ENCODE measurements around the gene NISCH.

- TF ChIP-seq CTCF (IDR thresholded peaks at IDR 0.05) (no peak), MAX (IDR thresholded peaks at IDR 0.05) (0 out of 2 replicates have a peak, but pooled peaks have one; percentile 14), BCL3 (IDR thresholded peaks at IDR 0.05) (no peak), MAFK (IDR thresholded peaks at IDR 0.05; ENCODE audit: partially characterized antibody) (no peak), POLR2A (IDR thresholded peaks at IDR 0.05; ENCODE audit: low read length) (no peak), BHLHE40 (IDR thresholded peaks at IDR 0.05; ENCODE audit: low read depth, low read length) (no peak), JUN (IDR thresholded peaks at IDR 0.05) (no peak), EP300 (IDR thresholded peaks at IDR 0.05) (no peak)
These were observed 77.6 kb downstream of the NISCH start for GRCh38 chr3:52532838-52533622.
